Suprapubic skin (tissue), 4 donors: ENCODE data around the gene CD19.

Source experiments
- CTCF ChIP-seq, 2 donors: fragments of 200-600 bp in 1 of 2; fragments of 450-650 bp in 1 of 2; sonication (generic) in 1 of 2; IDR thresholded peaks; one replicate each; pipeline ENCODE4 v1.5.1; 2016 to 2019; ENCODE audit warnings: antibody characterized with exemption in 2 of 2, mild to moderate bottlenecking in 1 of 2, moderate library complexity in 1 of 2
- EP300 ChIP-seq: sonication (generic); formaldehyde crosslinking; IDR thresholded peaks from one replicate; pipeline ENCODE4 v1.6.1; 2017; ENCODE audit warnings: antibody characterized with exemption
- POLR2A ChIP-seq, 2 donors: fragments of 450-650 bp; IDR thresholded peaks; one replicate each; pipeline ENCODE4 v1.6.1; 2017; ENCODE audit warnings: antibody characterized with exemption in 2 of 2, mild to moderate bottlenecking in 2 of 2, moderate library complexity in 2 of 2
- POLR2AphosphoS5 ChIP-seq, 3 donors: sonication (generic); formaldehyde crosslinking; IDR thresholded peaks; one replicate each; pipeline ENCODE4 v1.6.1; 2017; ENCODE audit warnings: antibody characterized with exemption in 3 of 3

- TF ChIP-seq POLR2A (IDR thresholded peaks at IDR 0.05) (no peak), CTCF (IDR thresholded peaks at IDR 0.05) (no peak), POLR2AphosphoS5 (IDR thresholded peaks at IDR 0.05) (no peak), EP300 (no peak)
Observed at GRCh38 chr16:28958216-28958615, 26.4 kb downstream of the CD19 start.
